IMR-90 (cell line): ENCODE data around the gene CST7. TPM values are rescaled to one million over a fixed set of nuclear protein-coding genes. Genes with fewer than 3 reads are reported as not detected.

ENCODE experiments used
- ATAC-seq: fragments of 200-7000 bp; cut with Tn5 transposase; 2 replicates; pipeline ENCODE4 v1.9.1; 2020; ENCODE audit warnings: low read depth, mild to moderate bottlenecking, moderate library complexity
- BruUV-seq: library from RNA; stranded (reverse); fragments of 400-500 nt; replicated peaks from 2 replicates; lab custom pipeline; 2021; lab: Mats Ljungman, UMichigan
- CTCF ChIA-PET: fragments of 300-600 bp; formaldehyde crosslinking; extraction: SDS; loops from one replicate; lab custom pipeline; 2021; ENCODE audit warnings: antibody characterized with exemption; lab: Yijun Ruan, JAX
- POLR2A ChIA-PET: fragments of 300-600 bp; sonication (Branson Sonifier 250); formaldehyde crosslinking; loops from one replicate; lab custom pipeline; 2022; ENCODE audit warnings: antibody characterized with exemption; ENCODE audit not compliant: unreplicated experiment; lab: Charles Lee
- DNase-seq: peaks from one replicate; pipeline ENCODE4 v3.0.0; 2013
- H2AFZ ChIP-seq: replicated peaks from 2 replicates; pipeline ENCODE3; 2013; ENCODE audit warnings: low read length, mild to moderate bottlenecking; ENCODE audit not compliant: poor library complexity
- H2AK5ac ChIP-seq: 2 replicates; pipeline ENCODE4 v1.6.1; 2013; ENCODE audit warnings: low read depth, low read length, inconsistent platforms
- H2AK9ac ChIP-seq: replicated peaks from 2 replicates; pipeline ENCODE3; 2013; ENCODE audit warnings: mild to moderate bottlenecking, low read depth, low read length, moderate library complexity; ENCODE audit not compliant: poor library complexity
- H2BK120ac ChIP-seq: 2 replicates; pipeline ENCODE4 v1.6.1; 2013; ENCODE audit warnings: low read depth, low read length, inconsistent platforms
- H2BK15ac ChIP-seq: 3 replicates; pipeline ENCODE4 v1.6.1; 2013; ENCODE audit warnings: low read depth, low read length, inconsistent platforms
- H2BK20ac ChIP-seq: 2 replicates; pipeline ENCODE4 v1.6.1; 2013; ENCODE audit warnings: low read depth, mild to moderate bottlenecking, inconsistent platforms, low read length, moderate library complexity
- H2BK5ac ChIP-seq: 2 replicates; pipeline ENCODE4 v1.6.1; 2013; ENCODE audit warnings: mild to moderate bottlenecking, low read depth, low read length, inconsistent platforms; ENCODE audit not compliant: poor library complexity, severe bottlenecking
- H3K14ac ChIP-seq: replicated peaks from 2 replicates; pipeline ENCODE4 v1.6.1; 2013; ENCODE audit warnings: low read depth, low read length, inconsistent platforms
- H3K18ac ChIP-seq: 2 replicates; pipeline ENCODE4 v1.6.1; 2013; ENCODE audit warnings: low read depth, low read length, control low read depth
- H3K23ac ChIP-seq: 2 replicates; pipeline ENCODE4 v1.6.1; 2013; ENCODE audit warnings: low read depth, low read length, inconsistent platforms
- H3K27ac ChIP-seq: 2 replicates; pipeline ENCODE4 v1.5.1; 2013; ENCODE audit warnings: mild to moderate bottlenecking, control low read depth, low read length; ENCODE audit not compliant: insufficient read depth
- H3K27me3 ChIP-seq: 2 replicates; pipeline ENCODE4 v1.6.1; 2013; ENCODE audit warnings: low read length; ENCODE audit not compliant: control insufficient read depth, insufficient read depth
- H3K36me3 ChIP-seq: 2 replicates; pipeline ENCODE4 v1.6.1; 2013; ENCODE audit warnings: low read length, mixed read lengths; ENCODE audit not compliant: control insufficient read depth, insufficient read depth
- H3K4ac ChIP-seq: 2 replicates; pipeline ENCODE4 v1.6.1; 2013; ENCODE audit warnings: low read depth, low read length, inconsistent platforms
- H3K4me1 ChIP-seq: 2 replicates; pipeline ENCODE4 v1.6.1; 2013; ENCODE audit warnings: low read length, mixed read lengths; ENCODE audit not compliant: control insufficient read depth, insufficient read depth
- H3K4me2 ChIP-seq: 2 replicates; pipeline ENCODE4 v1.6.1; 2013; ENCODE audit warnings: low read depth, mild to moderate bottlenecking, control low read depth, low read length, moderate library complexity
- H3K4me3 ChIP-seq: 2 replicates; pipeline ENCODE4 v1.5.1; 2013; ENCODE audit warnings: low read depth, mild to moderate bottlenecking, control low read depth, low read length, moderate library complexity; ENCODE audit not compliant: insufficient read depth
- H3K56ac ChIP-seq: 2 replicates; pipeline ENCODE4 v1.6.1; 2013; ENCODE audit warnings: low read length, inconsistent platforms; ENCODE audit not compliant: insufficient read depth; ENCODE audit errors: extremely low read depth
- H3K79me1 ChIP-seq, 2 experiments: 2 replicates each; pipeline ENCODE4 v1.6.1; 2013; ENCODE audit warnings: low read length in 2 of 2, inconsistent platforms in 1 of 2, low read depth in 1 of 2
- H3K9ac ChIP-seq: 2 replicates; pipeline ENCODE4 v1.6.1; 2013; ENCODE audit warnings: low read depth, low read length, control low read depth
- H3K9me1 ChIP-seq: 2 replicates; pipeline ENCODE4 v1.6.1; 2013; ENCODE audit warnings: low read length, inconsistent platforms; ENCODE audit not compliant: insufficient read depth
- H3K9me3 ChIP-seq: 2 replicates; pipeline ENCODE4 v1.6.1; 2013; ENCODE audit warnings: low read length; ENCODE audit not compliant: control insufficient read depth, insufficient read depth
- H4K20me1 ChIP-seq: 2 replicates; pipeline ENCODE4 v1.6.1; 2013; ENCODE audit warnings: low read length, inconsistent platforms; ENCODE audit not compliant: insufficient read depth
- H4K5ac ChIP-seq: 2 replicates; pipeline ENCODE4 v1.6.1; 2013; ENCODE audit warnings: mild to moderate bottlenecking, low read depth, low read length, control low read depth
- H4K8ac ChIP-seq, 2 experiments: 2 replicates each; pipeline ENCODE4 v1.6.1; 2013; ENCODE audit warnings: low read depth in 2 of 2, low read length in 2 of 2, control low read depth in 1 of 2, inconsistent platforms in 1 of 2
- H4K91ac ChIP-seq: 2 replicates; pipeline ENCODE4 v1.6.1; 2013; ENCODE audit warnings: low read depth, low read length, inconsistent platforms; ENCODE audit not compliant: insufficient read depth
- BHLHE40 ChIP-seq: fragments of 150-350 bp; IDR thresholded peaks from 2 replicates; pipeline ENCODE4 v1.6.1; 2016; ENCODE audit warnings: mild to moderate bottlenecking, low read depth, low read length
- CEBPB ChIP-seq: IDR thresholded peaks from 2 replicates; pipeline ENCODE4 v1.6.1; 2012; ENCODE audit warnings: low read depth, low read length, improper control_type of control experiment
- CHD1 ChIP-seq: IDR thresholded peaks from 2 replicates; pipeline ENCODE4 v1.6.1; 2012; ENCODE audit warnings: low read depth, low read length, improper control_type of control experiment
- MXI1 ChIP-seq: IDR thresholded peaks from 2 replicates; pipeline ENCODE4 v1.6.1; 2012; ENCODE audit warnings: low read depth, mild to moderate bottlenecking, low read length, moderate library complexity, borderline replicate concordance
- NFE2L2 ChIP-seq: fragments of 150-350 bp; IDR thresholded peaks from 2 replicates; pipeline ENCODE4 v1.6.1; 2016; ENCODE audit warnings: low read depth, mild to moderate bottlenecking, low read length
- POLR2A ChIP-seq: IDR thresholded peaks from 2 replicates; pipeline ENCODE4 v1.6.1; 2012; ENCODE audit warnings: mild to moderate bottlenecking, low read depth, low read length
- RAD21 ChIP-seq: IDR thresholded peaks from 2 replicates; pipeline ENCODE4 v1.6.1; 2012; ENCODE audit warnings: low read length, improper control_type of control experiment
- WGBS, 2 experiments: methylation state at CpG; one replicate each; pipeline versions ENCODE4 v1.1.5 to v1.1.7; 2013; ENCODE audit warnings: missing lambda C conversion rate in 2 of 2; ENCODE audit not compliant: insufficient read length in 1 of 2; ENCODE audit errors: extremely low coverage in 2 of 2; 5-methylcytosine and 5-hydroxymethylcytosine counted together
- dilution Hi-C: fragments of 300-500 bp; cut with HindIII; formaldehyde crosslinking; loops from one replicate; pipeline ENCODE4 v1.14.3; 2018; ENCODE audit warnings: low sequenced_read_pairs; ENCODE audit not compliant: unreplicated experiment
- in situ Hi-C: fragments of 300-500 bp; cut with MboI; formaldehyde crosslinking; loops from 3 replicates; pipeline ENCODE4 v1.14.3; 2019; ENCODE audit warnings: low sequenced_read_pairs, inconsistent platforms, mixed read lengths
- intact Hi-C: fragments of 100-400 bp; cut with micrococcal nuclease; formaldehyde crosslinking; loops from 2 replicates; pipeline ENCODE4 v1.10.0; 2022
- polyA plus RNA-seq, 3 experiments: library from polyadenylated mRNA; depleted of rRNA; stranded (reverse); fragments of >200 nt; gene quantifications; 2 replicates each; pipeline ENCODE4 v1.2.3, GENCODE V29; 2012; ENCODE audit warnings: low replicate concordance in 1 of 3
- total RNA-seq: library from RNA; depleted of rRNA; stranded (reverse); fragments of >200 nt; gene quantifications from 2 replicates; pipeline ENCODE4 v1.2.3, GENCODE V29; 2012
- TF ChIP-seq, protein P1 (sequence below): conservative IDR thresholded peaks from 2 replicates; pipeline ENCODE4 v1.5.1; 2012; ENCODE audit warnings: mild to moderate bottlenecking, low read depth, low read length, improper control_type of control experiment
- TF ChIP-seq, protein P2 (sequence below): fragments of 150-350 bp; IDR thresholded peaks from 2 replicates; pipeline ENCODE4 v1.6.1; 2016; ENCODE audit warnings: low read depth, mild to moderate bottlenecking, low read length, moderate library complexity, borderline replicate concordance

Gene CST7
- total and polyA plus RNA-seq, 2 of the 4 experiments (the other 2 are of a cell fraction), result not detected

DNA sequence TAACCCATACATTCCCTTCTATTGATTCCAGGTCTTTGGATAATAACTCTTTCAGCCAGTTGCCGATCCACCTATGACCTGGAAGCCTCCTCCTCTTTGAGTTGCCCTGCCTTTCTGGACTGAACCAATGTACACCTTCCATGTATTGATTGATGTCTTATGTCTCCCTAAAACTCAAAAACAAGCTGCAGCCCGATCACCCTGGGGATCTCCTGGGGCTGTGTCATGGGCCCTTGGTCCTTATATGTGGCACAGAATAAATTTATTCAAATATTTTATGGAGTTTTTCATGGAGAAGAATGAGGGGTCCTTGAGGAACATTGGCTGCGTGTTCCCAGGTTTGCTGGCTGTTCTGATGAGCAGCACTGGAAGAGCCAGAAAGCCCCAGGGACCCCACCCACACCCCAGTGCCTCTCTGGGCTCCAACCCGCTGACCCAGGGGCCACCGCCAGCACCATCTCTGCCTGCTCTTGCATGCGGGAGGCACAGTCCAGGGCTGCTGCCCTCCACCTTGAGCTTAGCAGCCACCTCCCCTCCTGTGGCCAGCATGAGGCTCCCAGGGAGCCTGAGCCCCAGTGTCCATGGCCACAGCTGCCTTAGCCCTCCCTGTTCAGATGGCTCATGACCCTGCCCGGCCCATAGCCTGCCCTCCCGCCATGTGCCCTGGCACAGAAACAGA, 36.5 kb upstream of the CST7 start:
- Histone ChIP-seq H3K36me3 (no peaks in the 10 kb centered on the region), H4K5ac (no peak overlapping the region), H4K91ac (no peak overlapping the region), H3K56ac (no peak overlapping the region), H2AK9ac (no peak overlapping the region), H2BK5ac (no peak overlapping the region), H2AFZ (no peak overlapping the region), H3K79me1 (no peaks in the 10 kb centered on the region), H3K4ac (no peak overlapping the region), H3K9me3 (no peaks in the 10 kb centered on the region), H2AK5ac (no peak overlapping the region), H3K4me3 (no peak overlapping the region), H3K27me3 (peaks cover 21% of the 10 kb centered on the region; the same call in 1 of the 2 replicates), H4K20me1 (no peaks in the 10 kb centered on the region), H3K14ac (no peak overlapping the region), H3K27ac (no peak overlapping the region), H2BK20ac (no peak overlapping the region), H3K23ac (no peak overlapping the region), H4K8ac (no peak overlapping the region), H3K4me2 (no peak overlapping the region), H3K4me1 (no peaks in the 10 kb centered on the region), H2BK120ac (no peak overlapping the region), H3K9me1 (no peaks in the 10 kb centered on the region), H2BK15ac (no peak overlapping the region), H3K9ac (no peak overlapping the region), H3K18ac (no peak overlapping the region)
- WGBS, 2 experiments, result 71% methylated on average over 2 of the region's 8 CpGs; no CpG with 5 or more reads in 1 of the 2 experiments
- ChIA-PET POLR2A (no interaction called here), CTCF (no interaction called here)
- TF ChIP-seq BHLHE40 (no peak), RAD21 (no peak), CHD1 (no peak), NFE2L2 (no peak), MXI1 (no peak), POLR2A (no peak), CEBPB (no peak)
- TF ChIP-seq, protein P1, sequence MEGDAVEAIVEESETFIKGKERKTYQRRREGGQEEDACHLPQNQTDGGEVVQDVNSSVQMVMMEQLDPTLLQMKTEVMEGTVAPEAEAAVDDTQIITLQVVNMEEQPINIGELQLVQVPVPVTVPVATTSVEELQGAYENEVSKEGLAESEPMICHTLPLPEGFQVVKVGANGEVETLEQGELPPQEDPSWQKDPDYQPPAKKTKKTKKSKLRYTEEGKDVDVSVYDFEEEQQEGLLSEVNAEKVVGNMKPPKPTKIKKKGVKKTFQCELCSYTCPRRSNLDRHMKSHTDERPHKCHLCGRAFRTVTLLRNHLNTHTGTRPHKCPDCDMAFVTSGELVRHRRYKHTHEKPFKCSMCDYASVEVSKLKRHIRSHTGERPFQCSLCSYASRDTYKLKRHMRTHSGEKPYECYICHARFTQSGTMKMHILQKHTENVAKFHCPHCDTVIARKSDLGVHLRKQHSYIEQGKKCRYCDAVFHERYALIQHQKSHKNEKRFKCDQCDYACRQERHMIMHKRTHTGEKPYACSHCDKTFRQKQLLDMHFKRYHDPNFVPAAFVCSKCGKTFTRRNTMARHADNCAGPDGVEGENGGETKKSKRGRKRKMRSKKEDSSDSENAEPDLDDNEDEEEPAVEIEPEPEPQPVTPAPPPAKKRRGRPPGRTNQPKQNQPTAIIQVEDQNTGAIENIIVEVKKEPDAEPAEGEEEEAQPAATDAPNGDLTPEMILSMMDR, result no peak
- TF ChIP-seq, protein P2, sequence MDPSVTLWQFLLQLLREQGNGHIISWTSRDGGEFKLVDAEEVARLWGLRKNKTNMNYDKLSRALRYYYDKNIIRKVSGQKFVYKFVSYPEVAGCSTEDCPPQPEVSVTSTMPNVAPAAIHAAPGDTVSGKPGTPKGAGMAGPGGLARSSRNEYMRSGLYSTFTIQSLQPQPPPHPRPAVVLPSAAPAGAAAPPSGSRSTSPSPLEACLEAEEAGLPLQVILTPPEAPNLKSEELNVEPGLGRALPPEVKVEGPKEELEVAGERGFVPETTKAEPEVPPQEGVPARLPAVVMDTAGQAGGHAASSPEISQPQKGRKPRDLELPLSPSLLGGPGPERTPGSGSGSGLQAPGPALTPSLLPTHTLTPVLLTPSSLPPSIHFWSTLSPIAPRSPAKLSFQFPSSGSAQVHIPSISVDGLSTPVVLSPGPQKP, result no peak
- no TSS peak for BruUV-seq
- intact Hi-C loops (no loop called here), dilution Hi-C loops (no loop called here), in situ Hi-C loops (loop anchor here (25.0 kb wide), 1 partner anchor 975 kb away; no protein-coding TSS in a partner anchor)
- no peak for DNase-seq
- ATAC-seq, result no peak
